Measurements from ENCODE around the gene PPP2R3B. TPM values are rescaled to one million over a fixed set of nuclear protein-coding genes. Genes with fewer than 3 reads are reported as not detected.

The PPP2R3B gene
- total RNA-seq, 2 experiments from 2014 or later: 40.3 to 40.7 TPM

- Mint-ChIP-seq H3K27me3 (peaks cover 44% of the 10 kb centered on the region), H3K4me3 (peak overlapping the region; percentile 3), H3K4me1 (peaks cover 12% of the 10 kb centered on the region), H3K27ac (no peak overlapping the region), H3K9me3 (no peaks in the 10 kb centered on the region), H3K36me3 (peaks cover 2% of the 10 kb centered on the region)
- ATAC-seq (ENCODE audit: low read depth): no peak
- POLR2A ChIA-PET: no interaction called here
- no peak for DNase-seq
Measured at GRCh38 chrX:370963-371745, 15.6 kb downstream of the PPP2R3B start.

- Mint-ChIP-seq H3K36me3 (peaks cover 2% of the 10 kb centered on the region), H3K4me1 (peaks cover 12% of the 10 kb centered on the region), H3K27me3 (peaks cover 39% of the 10 kb centered on the region), H3K4me3 (no peak overlapping the region), H3K27ac (no peak overlapping the region), H3K9me3 (no peaks in the 10 kb centered on the region)
- DNase-seq (no peak), ATAC-seq (ENCODE audit: low read depth) (no peak)
- POLR2A ChIA-PET: no interaction called here
Measured at GRCh38 chrX:370244-370962, 16.3 kb downstream of the PPP2R3B start.

- Mint-ChIP-seq H3K27me3 (peaks cover 31% of the 10 kb centered on the region), H3K4me1 (peaks cover 8% of the 10 kb centered on the region), H3K36me3 (peaks cover 2% of the 10 kb centered on the region), H3K9me3 (no peaks in the 10 kb centered on the region), H3K27ac (no peak overlapping the region), H3K4me3 (no peak overlapping the region)
- DNase-seq (no peak), ATAC-seq (ENCODE audit: low read depth) (no peak)
- POLR2A ChIA-PET: no interaction called here
Measured at GRCh38 chrX:369563-370101, 17.1 kb downstream of the PPP2R3B start.

GRCh38 chrX:368811-369562, 17.7 kb downstream of the PPP2R3B start:
- H3K36me3 Mint-ChIP-seq: peaks cover 2% of the 10 kb centered on the region
- no peak for ATAC-seq (ENCODE audit: low read depth)
- no peak for DNase-seq
- POLR2A ChIA-PET: no interaction called here
- peaks cover 6% of the 10 kb centered on the region for H3K4me1 Mint-ChIP-seq
- no peak overlapping the region for H3K27ac Mint-ChIP-seq
- H3K27me3 Mint-ChIP-seq: peaks cover 25% of the 10 kb centered on the region
- no peak overlapping the region for H3K4me3 Mint-ChIP-seq
- H3K9me3 Mint-ChIP-seq: no peaks in the 10 kb centered on the region

- Mint-ChIP-seq H3K4me1 (peaks cover 6% of the 10 kb centered on the region), H3K9me3 (peaks cover 6% of the 10 kb centered on the region), H3K27me3 (peaks cover 20% of the 10 kb centered on the region), H3K36me3 (peaks cover 10% of the 10 kb centered on the region), H3K4me3 (no peak overlapping the region), H3K27ac (no peak overlapping the region)
- ATAC-seq (ENCODE audit: low read depth) (no peak), DNase-seq (no peak)
- POLR2A ChIA-PET: no interaction called here
Measured at GRCh38 chrX:367866-368265, 18.8 kb downstream of the PPP2R3B start.

GRCh38 chrX:367349-367748, 19.4 kb downstream of the PPP2R3B start:
- POLR2A ChIA-PET: no interaction called here
- Mint-ChIP-seq H3K27ac (no peak overlapping the region), H3K36me3 (peaks cover 11% of the 10 kb centered on the region), H3K4me3 (no peak overlapping the region), H3K27me3 (peaks cover 16% of the 10 kb centered on the region), H3K4me1 (peaks cover 4% of the 10 kb centered on the region), H3K9me3 (peaks cover 6% of the 10 kb centered on the region)
- DNase-seq (no peak), ATAC-seq (ENCODE audit: low read depth) (no peak)

GRCh38 chrX:363621-364375, 22.9 kb downstream of the PPP2R3B start:
- Mint-ChIP-seq H3K27me3 (no peaks in the 10 kb centered on the region), H3K4me1 (no peaks in the 10 kb centered on the region), H3K36me3 (peaks cover 37% of the 10 kb centered on the region), H3K27ac (no peak overlapping the region), H3K4me3 (no peak overlapping the region), H3K9me3 (peaks cover 9% of the 10 kb centered on the region)
- POLR2A ChIA-PET: no interaction called here
- ATAC-seq (ENCODE audit: low read depth) (no peak), DNase-seq (no peak)

- Mint-ChIP-seq H3K36me3 (peaks cover 40% of the 10 kb centered on the region), H3K27ac (no peak overlapping the region), H3K4me3 (no peak overlapping the region), H3K27me3 (no peaks in the 10 kb centered on the region), H3K9me3 (peaks cover 9% of the 10 kb centered on the region), H3K4me1 (no peaks in the 10 kb centered on the region)
- no peak for DNase-seq
- POLR2A ChIA-PET: no interaction called here
- no peak for ATAC-seq (ENCODE audit: low read depth)
Measured at GRCh38 chrX:362937-363620, 23.6 kb downstream of the PPP2R3B start.

- Mint-ChIP-seq H3K27ac (no peak overlapping the region), H3K9me3 (peaks cover 9% of the 10 kb centered on the region), H3K36me3 (peaks cover 46% of the 10 kb centered on the region), H3K27me3 (no peaks in the 10 kb centered on the region), H3K4me3 (no peak overlapping the region), H3K4me1 (peaks cover 6% of the 10 kb centered on the region)
- DNase-seq (no peak), ATAC-seq (ENCODE audit: low read depth) (no peak)
- POLR2A ChIA-PET: no interaction called here
Measured at GRCh38 chrX:362351-362750, 24.4 kb downstream of the PPP2R3B start.

- ATAC-seq (ENCODE audit: low read depth) (no peak), DNase-seq (no peak)
- no peaks in the 10 kb centered on the region for H3K27me3 Mint-ChIP-seq
- H3K4me3 Mint-ChIP-seq: no peak overlapping the region
- peaks cover 52% of the 10 kb centered on the region for H3K36me3 Mint-ChIP-seq
- peaks cover 9% of the 10 kb centered on the region for H3K9me3 Mint-ChIP-seq
- POLR2A ChIA-PET: no interaction called here
- H3K27ac Mint-ChIP-seq: no peak overlapping the region
- peaks cover 14% of the 10 kb centered on the region for H3K4me1 Mint-ChIP-seq
Measured at GRCh38 chrX:361231-362145, 25.2 kb downstream of the PPP2R3B start.

GRCh38 chrX:360496-361150, 26.1 kb downstream of the PPP2R3B start:
- Mint-ChIP-seq H3K4me3 (no peak overlapping the region), H3K27me3 (no peaks in the 10 kb centered on the region), H3K27ac (no peak overlapping the region), H3K36me3 (peaks cover 58% of the 10 kb centered on the region), H3K9me3 (peaks cover 11% of the 10 kb centered on the region), H3K4me1 (peaks cover 16% of the 10 kb centered on the region)
- no peak for ATAC-seq (ENCODE audit: low read depth)
- no peak for DNase-seq
- POLR2A ChIA-PET: no interaction called here

All from activated naive CD8-positive, alpha-beta T cell treated with anti-CD3 and anti-CD28 coated beads, Interleukin-2, amount 10 ng/mL, durations not matched to agents 7 days and 5 days (primary cell).